Heart left ventricle (tissue), 16 donors: ENCODE results near the gene ENO4. TPM values are rescaled to one million over a fixed set of nuclear protein-coding genes. Genes with fewer than 3 reads are reported as not detected.

Experiments used
- ATAC-seq, 4 donors: fragments of 200-7000 bp; cut with Tn5 transposase; one replicate each; pipeline ENCODE4 v1.9.1; 2020 to 2022; ENCODE audit warnings: moderate library complexity in 4 of 4, mild to moderate bottlenecking in 3 of 4, moderate number of reproducible peaks in 1 of 4
- DNase-seq, 5 donors: peaks; one replicate each; pipeline ENCODE4 v3.0.0-alpha.2; 2020
- H3K27ac ChIP-seq, 12 donors: fragments of 200-600 bp; sonication (generic) in 4 of 12; one replicate each; pipeline versions ENCODE4 v1.5.0 to v1.8.0; 2016 to 2022; ENCODE audit warnings: mild to moderate bottlenecking in 2 of 12
- H3K27me3 ChIP-seq, 9 donors: fragments of 200-600 bp; sonication (generic) in 2 of 9; one replicate each; pipeline versions ENCODE4 v1.5.1 to v1.8.0; 2016 to 2022; ENCODE audit warnings: mild to moderate bottlenecking in 3 of 9
- H3K36me3 ChIP-seq, 9 donors: fragments of 200-600 bp; sonication (generic) in 2 of 9; one replicate each; pipeline versions ENCODE4 v1.5.0 to v1.8.0; 2018 to 2022; ENCODE audit warnings: mild to moderate bottlenecking in 2 of 9
- H3K4me1 ChIP-seq, 12 donors: fragments of 200-600 bp; sonication (generic) in 4 of 12; one replicate each; pipeline versions ENCODE4 v1.5.0 to v1.8.0; 2016 to 2022; ENCODE audit warnings: mild to moderate bottlenecking in 3 of 12
- H3K4me3 ChIP-seq, 12 donors: fragments of 200-600 bp; sonication (generic) in 4 of 12; one replicate each; pipeline versions ENCODE4 v1.5.0 to v1.8.0; 2017 to 2022; ENCODE audit warnings: mild to moderate bottlenecking in 9 of 12, moderate library complexity in 4 of 12
- H3K9me3 ChIP-seq, 12 donors: fragments of 200-600 bp; sonication (generic) in 4 of 12; one replicate each; pipeline versions ENCODE4 v1.5.0 to v1.8.0; 2016 to 2022; ENCODE audit warnings: mild to moderate bottlenecking in 1 of 12
- CTCF ChIP-seq, 12 donors: fragments of 200-600 bp; sonication (generic) in 4 of 12; IDR thresholded peaks; one replicate each; pipeline versions ENCODE4 v1.5.0 to v1.8.0; 2018 to 2022; ENCODE audit warnings: antibody characterized with exemption in 12 of 12, mild to moderate bottlenecking in 5 of 12
- POLR2A ChIP-seq, 2 donors: fragments of 450-650 bp; IDR thresholded peaks; one replicate each; pipeline ENCODE4 v1.6.1; 2017; ENCODE audit warnings: antibody characterized with exemption in 2 of 2, mild to moderate bottlenecking in 2 of 2, moderate library complexity in 2 of 2
- WGBS, 4 donors: extraction: QIAGEN DNeasy Blood & Tissue Kit in 2 of 4; methylation state at CpG; one replicate each; pipeline versions ENCODE4 v1.1.5 to v1.1.7; 2013 to 2018; 5-methylcytosine and 5-hydroxymethylcytosine counted together
- intact Hi-C, 10 donors: fragments of 100-400 bp; cut with DNase I; formaldehyde crosslinking; loops; one replicate each; pipeline versions ENCODE4 v1.11.1 to v1.14.2; 2022
- polyA plus RNA-seq, 2 donors: library from polyadenylated mRNA; stranded (reverse); fragments of 200-250 nt; gene quantifications; one replicate each; pipeline ENCODE4 v1.2.3, GENCODE V29; 2013
- total RNA-seq, 9 donors: library from RNA; depleted of rRNA in 2 of 9; stranded (reverse); fragments of >200 nt in 2 of 9; fragmentation: NEBNext Ultra II Directional in 3 of 9; extraction: Animal tissue kit (Norgen Biotek cat#: 25700) in 3 of 9; gene quantifications; one replicate each; pipeline versions ENCODE4 v1.1.0 to v1.2.4, GENCODE V29; 2016 to 2023
- donor health status: ischemic (EF 13 %, LVEDD 7.1; RV severe dilation, severe dysfunction).
- donor health status: healthy with polysubstance abuse.
- donor health status: DM: no; HTN: yes; CAD: no.
- donor health status: DM: no; HTN: no; CAD: no.
- donor health status: ischemic (EF 25% LVEDD 6.9; RV normal size, moderate dysfunction).
- donor health status: ischemic (EF 25% LVEDD 5.7; RV mildly dilated, moderate dysfunction).
- donor health status: healthy.
- donor health status: DM: yes; HTN: yes; CAD: no.
- donor health status: ischemic (EF 35%, LVEDD 5.7; RV mildly dilated, moderate dysfunction).
- donor health status: nonischemic (EF 11% LVEDD 7.7; RV severe dilation, severe dysfunction).
- donor health status: DM: yes; HTN: yes; CAD: no.
- donor health status: PGD.
- donor health status: ischemic (EF 29% LVEDD 5.4; RV normal size, mild dysfunction).
- donor health status: nonischemic (EF 23%, LVEDD 6.1; RV moderate dilation, normal function).

Gene ENO4
- total and polyA plus RNA-seq, 11 donors, result 0.03 to 1.8 (median 0.19) TPM; not detected in 7

DNA sequence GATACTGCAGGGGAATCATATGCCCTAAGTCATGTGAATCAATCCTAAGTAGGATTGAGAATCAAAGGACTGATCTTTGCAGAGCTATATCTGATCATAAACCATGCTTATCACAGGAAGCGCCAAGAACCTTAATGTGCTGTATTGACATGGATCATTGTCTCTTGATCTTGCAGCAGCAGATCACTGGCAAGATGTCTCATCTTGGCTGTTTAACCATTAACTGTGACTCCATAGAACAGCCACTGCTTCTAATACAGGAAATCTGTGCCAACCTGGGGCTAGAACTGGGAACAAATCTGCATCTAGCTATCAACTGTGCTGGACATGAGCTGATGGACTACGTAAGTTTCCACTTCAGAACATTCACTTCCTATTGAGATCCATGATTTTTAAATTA is 21.6 kb downstream of the ENO4 start:
- TF ChIP-seq POLR2A (IDR thresholded peaks at IDR 0.05) (no peak), CTCF (IDR thresholded peaks at IDR 0.05) (no peak)
- Histone ChIP-seq H3K4me3 (no peak overlapping the region), H3K9me3 (no peaks in the 10 kb centered on the region), H3K36me3 (no peaks in the 10 kb centered on the region), H3K27me3 (peaks cover 0 to 15% (median 4%) of the 10 kb centered on the region in 9 donors), H3K27ac (no peak overlapping the region), H3K4me1 (no peaks in the 10 kb centered on the region)
- intact Hi-C loops, result no loop called here
- ATAC-seq (no peak), DNase-seq (no peak)
- WGBS, 4 donors, result 86 to 95% (median 89%) methylated on average over 2 of the region's 2 CpGs

DNA sequence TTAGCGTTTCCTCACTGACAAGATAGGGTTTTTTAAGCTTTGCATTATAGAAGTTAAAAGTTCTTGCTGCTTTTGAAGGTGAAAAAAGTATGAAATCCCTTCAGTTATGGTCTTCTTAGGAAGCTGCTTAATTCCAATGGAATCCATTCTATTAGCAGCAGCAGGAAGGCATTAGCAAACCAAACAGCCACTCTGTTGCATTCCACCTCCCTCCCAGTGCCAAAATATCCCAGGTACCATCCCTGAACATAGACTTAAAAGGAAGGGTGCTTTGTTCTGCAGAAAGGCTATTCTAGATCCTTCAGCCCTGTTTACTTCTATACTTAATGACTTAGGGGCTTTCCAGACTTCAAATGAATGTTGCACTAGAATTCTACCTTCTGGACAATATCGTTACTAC is 23.8 kb downstream of the ENO4 start:
- Histone ChIP-seq H3K27ac (no peak overlapping the region), H3K4me1 (no peaks in the 10 kb centered on the region), H3K4me3 (no peak overlapping the region), H3K36me3 (no peaks in the 10 kb centered on the region), H3K9me3 (no peaks in the 10 kb centered on the region), H3K27me3 (peaks cover 0 to 24% (median 4%) of the 10 kb centered on the region in 9 donors)
- intact Hi-C loops, result no loop called here
- no peak for ATAC-seq
- TF ChIP-seq CTCF (IDR thresholded peaks at IDR 0.05) (no peak), POLR2A (IDR thresholded peaks at IDR 0.05) (no peak)
- DNase-seq, result no peak
- 36 to 63% (median 56%) methylated on average over 2 of the region's 2 CpGs for WGBS, 4 donors

DNA sequence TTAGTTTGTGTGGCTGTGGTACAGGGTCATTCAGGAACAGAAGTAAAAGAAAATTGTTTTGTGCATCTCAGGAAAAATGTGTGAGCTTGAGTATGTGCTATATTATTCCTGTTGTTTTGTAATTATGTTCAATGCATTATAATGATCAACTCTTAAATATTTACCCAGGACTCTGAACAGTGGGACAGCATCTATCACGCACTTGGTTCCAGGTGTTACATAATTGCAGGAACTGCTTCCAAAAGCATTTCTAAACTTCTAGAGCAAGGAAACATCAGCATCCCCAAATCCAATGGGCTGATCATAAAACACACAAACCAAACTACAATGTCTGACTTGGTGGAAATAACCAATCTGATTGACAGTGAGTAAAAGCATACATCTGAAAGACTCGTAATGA is 26.6 kb downstream of the ENO4 start:
- 85 to 96% (median 88%) methylated on average over 2 of the region's 2 CpGs for WGBS, 4 donors
- H3K4me3 ChIP-seq, result no peak overlapping the region
- no peak for ATAC-seq
- no peak for DNase-seq
- no peaks in the 10 kb centered on the region for H3K36me3 ChIP-seq
- H3K4me1 ChIP-seq, result no peaks in the 10 kb centered on the region
- H3K27ac ChIP-seq, result no peak overlapping the region
- H3K27me3 ChIP-seq, result peaks cover 0 to 24% (median 0%) of the 10 kb centered on the region in 9 donors
- no peaks in the 10 kb centered on the region for H3K9me3 ChIP-seq
- intact Hi-C loops, result no loop called here
- TF ChIP-seq POLR2A (IDR thresholded peaks at IDR 0.05) (no peak), CTCF (IDR thresholded peaks at IDR 0.05) (no peak)

- H3K27ac ChIP-seq, result no peak overlapping the region
- DNase-seq, result no peak
- ATAC-seq, result no peak
- no peak for TF ChIP-seq POLR2A (IDR thresholded peaks at IDR 0.05)
- no peak for TF ChIP-seq CTCF (IDR thresholded peaks at IDR 0.05)
- 83 to 89% (median 84%) methylated on average over 3 of the region's 3 CpGs for WGBS, 4 donors
- H3K27me3 ChIP-seq, result peaks cover 0 to 24% (median 0%) of the 10 kb centered on the region in 9 donors
- no peaks in the 10 kb centered on the region for H3K9me3 ChIP-seq
- H3K36me3 ChIP-seq, result no peaks in the 10 kb centered on the region
- intact Hi-C loops, result no loop called here
- H3K4me1 ChIP-seq, result no peaks in the 10 kb centered on the region
- no peak overlapping the region for H3K4me3 ChIP-seq
Observed at GRCh38 chr10:116877391-116877790, 28.1 kb downstream of the ENO4 start.
